K562 (cell line): Measurements from ENCODE around the gene BCL6B. TPM values are rescaled to one million over a fixed set of nuclear protein-coding genes. Genes with fewer than 3 reads are reported as not detected.
A peak's percentile ranks its signal among the peaks of the same experiment; 100 is the strongest.

ENCODE experiments used
- MBD2 ChIP-seq: sonication (generic); IDR thresholded peaks from 2 replicates; pipeline ENCODE4 v1.6.1; 2016; ENCODE audit warnings: low read depth, borderline replicate concordance
- TCF15 ChIP-seq: fragments of 250-450 bp; sonication (Bioruptor Pico); IDR thresholded peaks from 2 replicates; pipeline ENCODE4 v1.8.0; 2022; ENCODE audit warnings: moderate library complexity, mild to moderate bottlenecking, inconsistent platforms
- ZBTB5 ChIP-seq: fragments of 450-650 bp; IDR thresholded peaks from 2 replicates; pipeline ENCODE4 v1.6.1; 2017; ENCODE audit warnings: antibody characterized with exemption
- ZBTB9 ChIP-seq: fragments of 450-650 bp; formaldehyde crosslinking; IDR thresholded peaks from 2 replicates; pipeline ENCODE4 v1.4.0; 2020; ENCODE audit warnings: mild to moderate bottlenecking, moderate library complexity
- ZNF395 ChIP-seq: fragments of 200-800 bp; sonication (Bioruptor generic); IDR thresholded peaks from 2 replicates; pipeline ENCODE4 v1.6.1; 2017; ENCODE audit warnings: missing genetic modification characterization, missing compliant biosample characterization
- ZNF592 ChIP-seq: fragments of 450-650 bp; IDR thresholded peaks from 2 replicates; pipeline ENCODE4 v1.6.1; 2017; ENCODE audit warnings: antibody characterized with exemption, mild to moderate bottlenecking
- ZNF76 ChIP-seq: fragments of 250-450 bp; sonication (Bioruptor Pico); IDR thresholded peaks from 2 replicates; pipeline ENCODE4 v1.4.0; 2020; ENCODE audit warnings: mild to moderate bottlenecking, moderate library complexity, borderline replicate concordance
- polyA plus RNA-seq, 8 experiments: library from polyadenylated mRNA; depleted of rRNA in 4 of 8; stranded (reverse) in 5 of 8; unstranded in 3 of 8; fragments of >200 nt; fragmentation: Nextera tagmentation in 2 of 8; fragmentation: Illumina TruSeq in 1 of 8; extraction: Ambion mirVana in 2 of 8; extraction: Trizol in 1 of 8; gene quantifications; 2 replicates each; pipeline versions ENCODE4 v1.2.1 to v1.2.3, GENCODE V29; 2011 to 2014; ENCODE audit warnings: inconsistent platforms in 1 of 8, missing spikeins in 1 of 8
- total RNA-seq, 7 experiments: library from RNA; depleted of rRNA in 6 of 7; stranded (reverse); fragments of >200 nt in 6 of 7; fragmentation: Illumina TruSeq in 2 of 7; extraction: Trizol in 2 of 7; gene quantifications; 2 replicates each; pipeline versions ENCODE4 v1.2.1 to v1.2.3, GENCODE V29; 2011 to 2021; ENCODE audit warnings: low replicate concordance in 1 of 7

Gene BCL6B
- total and polyA plus RNA-seq, 9 of the 15 experiments (the other 6 are each of a cell fraction or from before 2014, with no cell fraction given) = 0.89 to 5.0 (median 3.6) TPM

GRCh38 chr17:6994118-6994598 lies 28.7 kb upstream of the BCL6B start (continued):
- TF ChIP-seq ZBTB9 (CRISPR knock-in tag) (0 out of 2 replicates have a peak, but pooled peaks have one; percentile 72), MBD2 (no peak), ZBTB5 (no peak), ZNF592 (peak; percentile 98), ZNF76 (CRISPR knock-in tag) (0 out of 2 replicates have a peak, but pooled peaks have one; percentile 69), TCF15 (CRISPR knock-in tag) (0 out of 2 replicates have a peak, but pooled peaks have one; percentile 22), ZNF395 (peak; percentile 67; the same call in 1 of the 2 replicates)
- TF ChIP-seq, all 486 proteins: peak for 37
